Ishikawa (cell line): ENCODE data around the gene EYS.

ENCODE experiments used
- CEBPB ChIP-seq: IDR thresholded peaks from 2 replicates; pipeline ENCODE4 v1.6.1; 2012
- REST ChIP-seq: IDR thresholded peaks from 2 replicates; pipeline ENCODE4 v1.6.1; 2012; ENCODE audit warnings: low read depth, mild to moderate bottlenecking
- TAF1 ChIP-seq: IDR thresholded peaks from 2 replicates; pipeline ENCODE4 v1.6.1; 2012; ENCODE audit warnings: low read depth, mild to moderate bottlenecking

DNA sequence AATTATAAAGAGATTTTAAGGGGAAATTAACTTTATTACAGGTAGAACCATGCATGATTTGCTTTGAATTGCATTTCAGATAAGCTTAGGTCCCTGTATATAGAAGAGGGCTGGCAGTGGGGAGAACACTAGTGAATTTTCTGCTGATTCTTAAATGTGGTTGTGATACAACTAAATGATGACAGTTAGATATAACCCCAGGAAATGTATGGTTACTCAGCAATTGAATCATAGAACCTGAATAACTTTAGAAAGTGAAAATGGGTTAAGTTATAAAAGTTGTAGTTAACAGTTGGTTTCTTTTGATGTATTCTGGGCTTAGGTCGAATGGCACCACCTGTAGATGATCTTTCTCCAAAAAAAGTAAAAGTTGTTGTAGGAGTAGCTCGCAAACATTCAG lies 2001.3 kb downstream of the EYS start:
- TF ChIP-seq REST: no peak
- no peak for TF ChIP-seq TAF1
- TF ChIP-seq CEBPB: no peak
